Retina (tissue), 1 donor: ENCODE measurements around the gene ERVH48-1.
"Not testable (repeated sequence)": the region's sequence is repeated elsewhere in the genome, so short reads cannot be mapped to it uniquely, and the experiment has no call there.

Experiments
- DNase-seq: peaks from one replicate; pipeline ENCODE4 v3.0.0-alpha.2; 2016

ERVH48-1 gene

GRCh38 chr21:42925114-42925926, at the start of gene ERVH48-1:
Gene ERVH48-1 (minus strand): TSS chr21:42925630. CDS start chr21:42919006, 6,624 bp downstream.
- no peak for DNase-seq

DNA sequence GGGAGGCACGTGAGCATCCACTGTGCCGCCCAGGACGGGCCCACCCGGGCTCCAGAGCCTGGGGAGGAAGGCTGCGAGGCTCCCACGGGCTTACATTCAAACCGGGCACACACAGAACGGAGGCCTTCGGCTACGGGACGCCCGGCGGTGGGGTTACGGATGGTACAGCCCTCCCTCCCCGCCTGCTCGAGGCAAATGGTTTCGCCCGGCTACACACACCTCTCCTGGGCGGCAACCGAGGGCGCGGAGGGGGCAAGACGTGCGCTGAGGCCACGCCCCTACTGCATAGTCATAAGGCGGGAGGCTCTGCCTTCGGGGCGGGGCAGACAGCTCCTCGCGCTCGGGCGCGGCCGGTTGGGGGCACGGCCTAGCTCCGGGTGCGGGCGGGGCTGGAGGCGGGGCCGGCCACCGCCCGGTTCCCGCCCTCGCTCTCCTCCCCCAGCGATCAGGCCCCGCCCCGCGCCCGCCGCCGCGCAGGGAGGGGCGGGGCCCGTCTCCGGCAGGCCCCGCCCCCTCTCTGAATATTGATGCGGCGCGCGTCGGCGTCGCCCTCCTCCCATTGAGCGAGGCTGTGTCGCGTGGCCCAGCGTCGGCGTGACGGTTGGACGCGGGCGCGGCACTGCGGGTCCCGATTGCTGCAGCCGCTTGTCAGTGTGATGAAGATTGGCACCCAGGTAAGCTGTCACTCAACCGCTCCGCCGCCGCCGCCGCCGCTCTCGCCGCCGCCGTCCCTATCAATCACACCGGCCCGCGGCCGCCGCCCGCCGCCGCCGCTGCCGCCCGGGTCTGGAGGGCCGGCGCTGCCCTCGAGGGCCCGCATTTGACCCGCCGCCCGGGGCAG, 48.8 kb upstream of the ERVH48-1 start, which contains the start of gene PKNOX1:
TSS of gene PKNOX1 (plus strand) at position 572 of the 841 bp plus-strand sequence. CDS start 29,820 bp downstream, outside the sequence.
- DNase-seq = peak; percentile 97

DNA sequence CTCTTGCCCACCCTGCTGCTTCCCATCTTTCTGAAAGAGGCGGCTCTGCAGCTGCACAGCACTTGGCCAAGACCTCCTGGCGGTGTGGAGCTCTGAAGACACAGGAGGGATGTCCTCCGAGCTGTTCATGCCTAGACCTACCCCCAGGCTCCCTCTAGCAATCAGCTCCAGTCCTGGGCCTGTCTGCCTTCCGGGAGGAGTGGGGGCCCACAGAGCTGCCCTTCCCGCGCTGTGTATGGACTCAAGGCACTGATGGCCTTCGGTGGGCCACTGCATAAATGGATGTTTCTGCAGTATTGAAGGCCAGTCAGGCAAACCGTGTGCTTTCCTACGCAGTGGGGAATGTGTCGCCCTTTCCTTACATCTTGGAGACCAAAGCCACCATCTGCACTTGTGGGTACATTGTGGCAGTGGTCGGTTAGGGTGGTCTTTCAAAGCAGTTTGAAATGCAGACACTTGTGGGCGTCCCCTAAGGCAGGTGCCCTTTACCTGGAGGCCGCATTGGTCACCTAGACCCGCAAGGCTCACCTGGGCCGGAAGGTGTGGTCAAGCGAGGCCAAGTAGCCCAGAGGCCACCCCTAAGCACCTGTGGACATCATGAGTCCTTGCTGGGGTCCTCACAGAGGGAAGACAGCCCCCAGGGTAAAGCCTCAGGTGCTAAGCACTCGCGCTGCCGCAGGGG, 48.0 kb upstream of the ERVH48-1 start:
- no peak for DNase-seq

GRCh38 chr21:42971897-42972275, 46.5 kb upstream of the ERVH48-1 start:
- no peak for DNase-seq

DNA sequence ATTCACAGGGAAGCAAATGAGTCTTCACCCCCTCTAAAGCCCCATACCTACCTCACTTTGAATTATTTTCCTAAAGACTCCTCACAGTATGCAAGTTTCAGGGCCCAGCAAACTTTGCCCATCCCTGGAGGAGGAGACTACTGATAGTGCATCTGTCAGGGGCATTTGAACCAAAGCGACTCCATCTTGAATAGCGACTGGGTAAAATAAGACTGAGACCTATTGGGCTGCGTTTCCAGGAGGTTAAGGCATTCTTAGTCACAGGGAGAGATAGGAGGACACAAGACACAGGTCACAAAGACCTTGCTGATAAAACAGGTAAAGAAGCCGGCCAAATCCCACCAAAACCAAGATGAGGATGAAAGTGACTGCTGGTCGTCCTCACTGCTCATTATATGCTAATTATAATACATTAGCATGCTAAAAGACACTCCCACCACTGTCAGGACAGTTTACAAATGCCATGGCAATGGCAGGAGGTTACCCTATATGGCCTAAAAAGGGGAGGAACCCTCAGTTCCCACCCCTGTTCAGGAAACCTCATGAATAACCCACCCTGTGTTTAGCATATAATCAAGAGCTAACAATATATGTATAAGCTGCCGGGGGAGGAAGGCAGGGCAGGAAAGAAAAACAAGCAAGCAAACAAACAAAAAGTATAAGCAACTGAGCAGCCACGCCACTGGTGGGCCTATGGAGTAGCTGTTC, 45.7 kb upstream of the ERVH48-1 start:
- no peak for DNase-seq

- DNase-seq = no peak
Observed at GRCh38 chr21:42969193-42969600, 43.8 kb upstream of the ERVH48-1 start.

DNA sequence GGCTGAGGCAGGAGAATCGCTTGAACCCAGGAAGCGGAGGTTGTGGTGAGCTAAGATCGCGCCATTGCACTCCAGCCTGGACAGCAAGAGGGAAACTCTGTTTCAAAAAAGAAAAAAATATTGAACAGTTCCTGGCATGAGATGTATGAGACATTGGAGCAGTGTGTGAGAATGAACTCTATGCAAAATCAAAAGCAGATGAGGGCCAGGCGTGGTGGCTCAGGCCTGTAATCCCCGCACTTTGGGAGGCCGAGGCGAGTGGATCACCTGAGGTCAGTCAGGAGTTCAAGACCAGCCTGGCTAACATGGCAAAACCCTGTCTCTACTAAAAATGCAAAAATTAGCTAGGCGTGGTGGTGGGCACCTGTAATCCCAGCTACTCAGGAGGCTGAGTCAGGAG, 42.2 kb upstream of the ERVH48-1 start:
- not testable (repeated sequence) for DNase-seq

- DNase-seq = no peak
Observed at GRCh38 chr21:42965211-42965560, 39.8 kb upstream of the ERVH48-1 start.

DNA sequence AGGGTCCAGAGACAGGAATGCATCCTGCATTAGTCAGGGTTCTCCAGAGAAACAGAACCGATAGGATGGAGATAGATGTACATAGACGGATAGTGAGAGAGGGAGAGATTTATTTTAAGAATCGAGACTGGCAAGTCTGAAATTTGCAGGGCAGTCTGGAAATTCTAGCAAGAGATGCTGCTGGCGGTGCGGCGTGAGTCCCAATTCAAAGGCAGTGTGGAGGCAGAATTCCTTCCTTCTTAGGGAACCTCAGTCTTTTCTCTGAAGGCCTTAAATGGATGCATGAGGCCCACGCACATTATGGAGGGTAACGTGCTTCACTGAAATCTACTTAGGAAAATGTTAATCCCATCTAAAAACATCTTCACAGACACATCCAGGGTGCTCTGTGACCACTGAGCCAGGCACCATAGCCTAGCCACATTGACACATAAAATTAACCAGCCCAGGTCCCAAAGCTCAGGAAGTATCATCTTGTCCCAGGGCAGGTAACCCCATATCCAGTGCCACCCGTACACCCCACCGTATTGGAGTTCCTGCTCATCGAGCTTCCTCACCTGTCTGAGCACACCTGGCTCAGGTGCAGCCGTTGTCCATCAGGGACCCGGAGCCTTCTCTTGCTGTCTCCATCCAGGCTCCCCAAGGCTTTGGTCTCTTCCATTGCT, 39.2 kb upstream of the ERVH48-1 start:
- no peak for DNase-seq

DNA sequence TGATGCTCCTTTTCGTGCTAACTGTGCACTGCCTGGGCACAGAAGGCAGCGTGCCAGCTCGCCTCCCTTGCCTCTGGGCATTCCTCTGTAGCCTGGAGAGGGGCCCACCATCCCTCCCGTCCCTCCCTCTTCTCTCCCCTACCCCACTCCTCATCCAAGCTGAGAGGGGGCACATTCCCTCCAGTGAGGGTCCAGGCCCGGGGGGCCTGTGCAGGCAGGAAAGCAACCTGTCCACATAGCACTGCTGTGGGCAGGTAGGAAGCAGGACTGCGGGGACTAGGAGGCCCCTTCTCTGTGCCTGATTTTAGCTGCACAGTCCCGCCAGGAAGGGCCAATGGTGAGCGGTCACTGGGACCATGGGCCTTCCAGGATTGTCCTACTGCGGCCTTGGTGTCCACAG, 38.7 kb upstream of the ERVH48-1 start:
- no peak for DNase-seq

DNA sequence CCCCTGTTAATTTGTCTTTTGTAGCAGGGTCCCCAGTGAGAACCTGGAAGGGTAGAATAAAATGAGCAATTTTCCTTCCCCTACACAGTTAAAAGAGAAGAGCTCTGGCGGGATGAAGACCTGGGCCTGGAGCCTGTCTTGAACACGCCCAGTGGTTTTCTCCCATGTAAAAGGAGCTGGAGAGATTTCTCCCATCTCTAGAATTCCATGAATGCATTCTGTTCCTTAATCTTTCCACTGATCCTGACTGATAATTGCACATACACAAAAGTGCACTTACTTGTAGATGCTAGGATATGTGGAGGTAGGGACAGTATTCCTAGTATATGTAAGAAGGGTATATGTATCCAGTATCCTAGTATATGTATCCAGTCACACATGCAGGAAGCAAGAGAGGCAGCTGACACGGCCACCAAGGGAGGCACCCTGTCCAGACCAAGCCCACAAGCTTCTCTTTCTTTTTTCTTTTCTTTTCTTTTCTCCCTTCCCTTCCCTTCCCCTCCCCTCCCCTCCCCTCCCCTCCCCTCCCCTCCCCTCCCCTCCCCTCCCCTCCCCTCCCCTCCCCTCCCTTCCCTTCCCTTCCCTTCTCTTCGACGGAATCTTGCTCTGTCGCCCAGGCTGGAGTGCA, 37.1 kb upstream of the ERVH48-1 start:
- DNase-seq = no peak

GRCh38 chr21:42959728-42960127, 34.3 kb upstream of the ERVH48-1 start:
- no peak for DNase-seq

GRCh38 chr21:42958122-42958521, 32.7 kb upstream of the ERVH48-1 start:
- DNase-seq = not testable (repeated sequence)

- no peak for DNase-seq
Observed at GRCh38 chr21:42956824-42957630, 31.6 kb upstream of the ERVH48-1 start.

- DNase-seq = not testable (repeated sequence)
Observed at GRCh38 chr21:42951193-42951592, 25.8 kb upstream of the ERVH48-1 start.

- DNase-seq = not testable (repeated sequence)
Observed at GRCh38 chr21:42949094-42949755, 23.8 kb upstream of the ERVH48-1 start.

GRCh38 chr21:42942244-42942643, 16.8 kb upstream of the ERVH48-1 start:
- DNase-seq = no peak

DNA sequence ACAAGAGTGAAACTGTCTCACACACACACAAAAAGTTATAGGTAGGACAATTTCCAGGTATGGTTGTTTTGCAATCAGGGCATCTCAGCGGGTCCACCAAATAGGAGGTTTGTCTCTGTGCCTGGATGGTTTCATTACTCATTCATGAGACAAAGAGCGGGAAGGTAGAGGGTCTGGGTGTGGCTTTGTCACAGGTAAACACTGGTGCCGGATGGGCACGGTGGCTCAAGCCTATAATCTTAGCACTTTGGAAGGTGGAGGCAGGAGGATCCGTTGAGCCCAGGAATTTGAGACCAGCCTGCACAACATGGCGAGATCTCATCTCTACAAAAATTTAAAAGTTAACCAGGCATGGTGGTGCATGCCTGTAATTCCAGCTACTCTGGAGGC, 16.3 kb upstream of the ERVH48-1 start:
- DNase-seq = no peak

- no peak for DNase-seq
Observed at GRCh38 chr21:42939582-42940413, 14.4 kb upstream of the ERVH48-1 start.
